UCSD-AML1 (cell line): ENCODE data around the gene SCUBE1.

Source experiments
- DNase-seq: peaks from one replicate; lab custom pipeline; 2025; ENCODE audit not compliant: unreplicated experiment; lab: John Stamatoyannopoulos, UW

Gene SCUBE1

DNA sequence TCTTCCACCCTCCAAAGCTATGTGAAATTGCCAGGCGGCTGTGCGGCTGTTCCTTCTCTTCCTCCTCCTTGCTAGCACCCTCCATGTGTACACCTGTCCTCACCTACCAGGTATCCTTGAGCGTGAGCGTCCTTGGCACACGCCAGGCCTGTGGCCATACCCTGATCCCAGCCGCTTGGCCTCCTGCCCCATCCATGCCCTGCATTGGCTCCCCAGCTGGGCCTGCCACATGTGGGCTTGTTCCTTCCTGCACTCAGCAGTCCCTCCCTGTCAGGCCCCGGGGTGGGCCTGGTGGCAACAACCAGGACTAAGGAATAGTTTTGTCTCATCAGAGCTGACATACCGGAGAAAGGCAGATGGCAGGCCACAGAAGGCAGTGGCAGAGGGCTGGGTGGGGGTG, 40.0 kb downstream of the SCUBE1 start:
- no peak for DNase-seq

DNA sequence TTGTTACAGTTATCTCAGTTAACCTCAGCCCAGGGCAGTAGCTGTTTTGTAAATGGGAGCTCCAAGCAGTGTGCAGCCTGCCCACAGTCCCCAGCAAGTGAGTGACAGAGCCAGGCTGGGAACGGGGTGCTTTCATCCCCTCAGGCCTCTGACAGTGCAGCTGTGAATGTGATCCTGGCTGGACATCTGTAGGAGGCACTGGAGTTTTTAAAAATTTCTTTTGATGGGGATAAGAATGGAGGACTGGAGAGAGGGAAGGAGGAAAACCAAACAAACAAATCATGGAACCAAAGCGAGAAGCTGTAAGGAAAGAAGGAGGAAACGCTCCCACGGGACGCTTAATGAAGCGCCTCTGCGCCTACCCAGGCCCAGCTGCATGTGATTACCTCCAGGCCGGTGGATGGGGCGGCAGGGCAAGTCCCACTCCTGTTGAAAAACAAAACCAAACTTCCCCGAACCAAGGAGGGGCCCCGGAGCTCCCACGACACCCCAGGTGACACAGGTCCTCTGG, 40.6 kb downstream of the SCUBE1 start:
- no peak for DNase-seq

DNA sequence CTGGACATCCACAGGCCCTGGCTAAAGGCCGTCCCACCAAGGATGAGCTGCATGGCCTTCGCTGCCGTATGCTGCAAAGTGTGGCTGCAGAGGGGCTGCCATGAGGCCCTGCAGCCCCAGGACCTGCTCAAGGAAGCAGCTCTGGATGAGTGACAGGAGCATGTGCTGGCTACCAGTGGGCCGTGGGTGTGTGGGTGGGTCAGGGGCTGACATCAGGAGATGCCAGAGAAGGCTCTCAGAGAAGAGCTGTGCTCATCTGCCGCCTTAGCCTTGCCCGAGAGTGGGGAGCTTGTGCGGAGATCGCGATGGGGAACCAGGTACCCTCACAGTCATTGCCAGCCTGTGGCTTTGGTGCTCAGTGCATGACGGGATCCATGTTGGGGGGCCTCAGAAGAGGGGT, 41.3 kb downstream of the SCUBE1 start:
- DNase-seq = no peak

DNA sequence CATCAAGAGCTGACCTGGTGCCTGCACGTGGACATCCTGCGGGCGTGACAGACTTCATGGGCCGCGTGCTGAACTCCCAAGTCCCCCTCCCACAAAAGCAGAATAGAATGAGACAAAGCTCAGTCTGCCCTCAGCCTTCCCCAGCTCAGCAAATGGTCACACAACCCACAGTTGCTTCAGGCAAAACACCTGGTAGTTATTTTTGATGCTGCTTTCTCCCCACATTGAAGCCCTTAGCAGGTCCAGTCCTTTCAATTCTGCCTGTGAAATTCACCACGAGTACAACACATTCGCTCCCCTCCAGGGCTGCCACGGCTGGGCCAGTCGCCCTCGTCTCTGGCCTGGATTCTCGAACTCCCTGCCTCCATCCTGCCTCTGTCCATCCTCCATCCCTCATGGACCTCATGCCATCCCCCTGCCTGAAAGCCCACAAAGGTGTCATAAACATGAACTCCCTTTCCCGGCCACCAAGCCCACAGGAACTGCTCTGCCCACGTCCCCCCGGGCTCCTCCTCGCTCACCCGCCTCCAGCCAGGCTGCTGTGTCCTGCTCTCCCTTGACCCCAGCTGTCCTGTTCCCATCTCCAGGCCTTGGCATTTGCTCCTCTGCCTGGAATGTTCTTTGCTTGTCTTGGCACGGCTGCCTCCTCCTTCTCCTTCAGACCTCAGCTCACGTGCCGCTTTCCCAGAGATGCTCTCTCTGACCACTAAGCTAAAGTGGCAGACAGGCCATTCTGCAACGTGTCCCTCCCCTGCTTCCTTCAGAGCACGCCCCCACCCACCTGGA, 42.1 kb downstream of the SCUBE1 start:
- DNase-seq = no peak

DNA sequence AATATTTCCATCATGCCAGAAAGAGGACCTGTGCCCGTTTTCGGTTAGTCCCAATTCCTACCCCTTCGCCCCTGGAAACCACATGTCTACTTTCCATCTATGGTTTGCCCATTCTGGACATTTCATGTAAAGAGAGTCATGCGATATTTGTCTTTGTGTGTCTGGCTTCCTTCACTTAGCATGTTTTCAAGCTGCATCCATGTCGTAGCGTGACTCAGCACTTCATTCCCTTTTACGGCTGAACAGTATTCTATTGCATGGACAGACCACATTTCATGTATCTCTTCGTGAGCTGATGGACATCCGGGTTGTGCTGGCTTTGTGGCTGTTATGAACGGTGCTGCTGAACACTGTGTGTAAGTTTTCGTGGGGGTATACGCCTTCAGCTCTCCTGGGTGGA, 43.4 kb downstream of the SCUBE1 start:
- no peak for DNase-seq

DNA sequence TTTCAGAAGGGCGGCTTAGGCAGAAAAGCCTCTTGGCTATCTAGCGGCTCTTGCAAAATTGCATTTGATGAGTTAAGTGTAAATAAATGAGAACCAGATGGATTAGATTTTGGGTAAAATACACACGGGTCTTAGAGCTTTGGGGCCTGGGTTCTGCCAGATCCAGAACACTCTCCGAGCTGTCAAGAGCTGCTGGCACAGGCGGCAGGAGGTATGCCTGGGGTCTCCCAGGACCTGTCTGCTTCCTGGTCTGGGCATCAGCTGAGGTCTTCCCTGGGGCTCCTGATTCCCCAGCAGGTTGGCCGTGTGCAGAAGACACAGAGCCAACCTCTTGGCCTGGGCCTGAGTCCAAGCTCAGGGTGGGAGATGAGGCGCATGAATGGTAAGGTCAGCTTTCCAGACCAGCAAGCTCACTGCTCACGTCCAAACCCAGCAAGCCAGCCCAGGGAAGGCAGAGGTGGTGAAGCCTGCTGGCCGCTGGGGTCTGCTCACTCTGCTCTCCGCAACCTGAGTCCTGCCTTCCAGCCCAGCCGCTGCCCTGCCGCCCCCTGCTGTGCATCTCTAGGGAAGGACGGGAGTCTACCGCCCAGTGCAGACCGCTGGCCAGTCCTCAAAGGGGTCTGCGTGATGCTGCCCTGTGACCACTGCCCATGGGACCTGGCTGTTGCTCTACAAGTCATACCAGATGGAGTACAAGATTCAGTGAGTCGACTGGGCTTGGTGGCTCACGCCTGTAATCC, 44.9 kb downstream of the SCUBE1 start:
- DNase-seq = no peak

DNA sequence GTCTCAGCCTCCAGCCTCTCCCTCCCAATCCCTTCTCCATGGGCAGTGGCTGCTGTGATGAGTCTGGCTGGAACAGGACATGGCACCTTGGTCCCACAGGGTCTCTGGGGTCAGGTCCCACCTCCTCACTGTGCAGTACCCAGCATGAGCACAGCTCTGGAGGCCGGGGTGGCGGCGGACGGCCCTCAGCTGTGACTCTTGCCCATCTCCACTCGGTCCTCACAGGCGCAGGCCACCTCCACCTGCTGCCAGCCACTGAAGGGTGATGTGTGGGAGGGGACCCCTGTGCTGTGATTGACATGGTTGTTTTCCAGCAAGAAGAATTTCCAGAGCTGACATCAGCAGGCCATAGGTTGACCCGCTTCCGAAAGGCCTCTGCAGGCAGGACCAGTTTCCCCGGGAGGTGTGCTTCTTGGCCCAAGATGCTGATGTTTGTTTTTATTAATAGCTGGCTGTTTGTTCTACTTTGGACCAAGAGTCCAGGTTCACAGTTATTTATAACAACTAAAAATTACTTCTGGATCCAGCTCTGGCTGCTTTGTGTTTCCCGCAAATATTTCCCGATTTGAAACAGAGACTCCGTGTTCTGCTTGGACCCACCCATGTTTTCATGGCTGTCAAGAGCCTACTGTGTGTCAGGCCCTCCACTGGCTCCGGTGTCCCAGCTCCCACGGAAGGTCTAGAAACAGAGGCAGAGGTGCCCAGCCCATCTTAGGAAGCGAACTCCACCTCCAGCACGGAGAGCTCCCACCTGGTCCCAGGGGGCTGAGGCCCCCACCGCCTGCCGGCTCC, 45.7 kb downstream of the SCUBE1 start:
- DNase-seq = no peak

DNA sequence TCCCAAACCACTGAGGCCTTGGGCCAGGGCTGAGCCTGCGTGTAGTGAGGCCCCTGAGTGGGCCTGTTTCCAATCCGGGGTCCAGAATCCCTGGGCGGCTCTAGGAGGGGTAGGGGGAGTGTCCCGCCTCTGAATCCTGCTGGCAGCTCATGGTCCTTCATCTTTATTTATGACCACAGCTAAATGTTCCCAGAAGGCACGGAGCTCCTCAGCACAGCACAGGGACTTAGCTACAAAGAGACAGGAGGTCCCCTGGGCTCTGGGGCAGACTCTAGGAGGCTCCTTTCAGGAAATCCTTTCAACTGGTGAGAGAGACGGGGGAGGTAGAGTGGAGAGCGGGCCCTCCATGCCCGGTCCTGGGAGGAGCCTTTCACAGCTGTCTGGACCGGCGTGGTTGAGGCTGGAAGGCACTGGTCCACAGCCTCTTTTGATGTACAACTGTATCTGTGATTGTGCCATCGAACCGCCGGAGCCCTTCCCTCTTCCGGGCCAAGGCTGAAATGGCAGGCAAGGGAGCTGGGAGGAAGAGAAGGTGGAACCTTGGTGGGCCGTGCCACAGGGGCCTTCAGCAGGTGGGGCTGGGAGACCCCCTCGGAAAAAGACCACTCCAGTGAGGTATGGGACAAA, 46.8 kb downstream of the SCUBE1 start:
- DNase-seq = no peak

DNA sequence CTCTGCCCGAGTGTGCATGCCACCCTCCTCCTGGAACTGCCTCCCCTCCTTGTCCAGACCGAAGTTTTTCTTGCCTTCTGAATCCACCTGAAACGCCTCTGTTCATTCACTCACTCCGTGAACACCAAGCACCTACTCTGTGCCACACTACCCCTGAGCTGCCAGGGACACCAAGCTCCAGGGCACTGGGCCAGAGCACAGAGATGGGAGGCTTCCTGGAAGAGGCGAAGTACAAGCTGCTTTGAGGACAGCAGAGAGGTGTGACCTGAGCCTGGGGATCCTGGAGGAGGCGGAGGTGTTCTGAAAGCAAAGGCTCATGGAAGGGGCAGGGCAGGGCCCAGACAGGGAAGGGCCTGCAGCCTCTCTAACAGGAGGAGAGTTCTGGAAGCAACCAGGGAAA, 47.5 kb downstream of the SCUBE1 start:
- no peak for DNase-seq

DNA sequence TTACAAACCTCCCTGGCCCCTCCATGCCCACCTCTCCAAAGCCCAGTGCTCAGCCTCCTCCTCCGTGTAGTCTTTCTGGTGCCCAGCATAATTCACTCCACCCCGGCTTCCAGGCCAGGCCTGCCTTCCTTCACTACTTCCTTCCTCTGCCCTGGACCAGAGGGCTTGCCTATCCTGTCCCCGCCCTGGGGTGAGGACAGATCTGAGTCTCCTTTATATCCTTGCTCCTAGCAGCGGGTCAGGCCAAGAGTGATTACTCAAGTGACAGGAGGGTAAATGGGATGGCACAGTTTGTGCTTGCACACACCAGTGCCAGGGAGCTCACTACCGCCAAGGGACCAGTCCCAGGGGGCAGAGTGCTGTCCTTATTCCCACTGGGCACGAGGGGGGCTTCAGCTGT, 48.0 kb downstream of the SCUBE1 start:
- DNase-seq = peak; percentile 35

DNA sequence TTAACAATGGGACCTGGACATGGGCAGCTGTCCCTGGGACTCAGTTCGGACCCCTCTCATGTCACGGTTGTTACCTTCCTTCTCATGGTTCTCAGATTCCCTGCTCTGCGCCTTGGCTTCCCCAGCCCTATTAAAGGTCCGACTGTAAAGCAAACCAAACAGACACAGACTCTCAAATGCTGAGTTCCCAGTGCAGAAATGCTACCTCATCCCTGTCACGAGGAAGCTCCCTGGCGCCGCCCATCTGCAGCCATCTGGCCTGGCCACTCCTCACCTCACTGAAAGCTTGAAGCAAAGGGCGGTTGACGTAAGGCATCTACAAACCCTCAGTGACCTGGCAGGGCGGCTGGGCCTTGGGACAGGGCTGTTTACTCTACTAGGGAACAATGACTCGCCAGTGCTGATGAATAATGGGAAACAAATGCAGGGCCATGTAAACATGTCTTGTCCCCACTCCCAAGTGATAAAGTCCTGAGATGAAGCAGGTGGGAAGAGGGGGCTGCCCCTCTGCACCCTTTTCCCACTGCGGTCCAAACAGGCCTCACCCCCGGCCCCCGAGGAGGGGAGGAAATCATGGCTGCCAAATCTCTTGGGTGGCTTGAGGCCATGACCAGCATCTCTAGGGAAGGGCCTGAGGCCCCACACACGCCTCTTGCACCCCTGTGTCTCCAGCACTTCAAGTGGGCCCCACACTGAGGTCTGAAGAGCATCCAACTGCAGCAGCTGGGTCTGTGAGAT, 49.3 kb downstream of the SCUBE1 start:
- no peak for DNase-seq

DNA sequence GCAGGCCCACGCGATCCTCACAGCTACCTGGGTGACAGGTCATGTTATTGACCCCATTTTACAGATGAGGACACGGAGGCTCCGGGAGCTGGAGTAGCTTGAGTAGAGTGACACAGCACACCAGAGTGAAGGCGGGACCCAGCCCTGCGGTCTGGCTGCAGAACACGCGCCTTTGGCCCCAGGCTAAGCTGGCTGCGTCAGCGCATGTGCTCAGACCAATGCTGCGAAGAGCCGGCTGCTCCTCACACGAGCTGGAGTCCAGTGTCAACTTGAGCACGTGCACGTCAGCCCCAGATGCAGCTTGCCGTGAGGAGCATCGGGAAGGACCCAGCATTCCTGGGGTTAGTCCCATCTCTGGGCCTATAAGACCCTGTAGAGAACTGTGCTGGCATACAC, 49.9 kb downstream of the SCUBE1 start:
- no peak for DNase-seq

DNA sequence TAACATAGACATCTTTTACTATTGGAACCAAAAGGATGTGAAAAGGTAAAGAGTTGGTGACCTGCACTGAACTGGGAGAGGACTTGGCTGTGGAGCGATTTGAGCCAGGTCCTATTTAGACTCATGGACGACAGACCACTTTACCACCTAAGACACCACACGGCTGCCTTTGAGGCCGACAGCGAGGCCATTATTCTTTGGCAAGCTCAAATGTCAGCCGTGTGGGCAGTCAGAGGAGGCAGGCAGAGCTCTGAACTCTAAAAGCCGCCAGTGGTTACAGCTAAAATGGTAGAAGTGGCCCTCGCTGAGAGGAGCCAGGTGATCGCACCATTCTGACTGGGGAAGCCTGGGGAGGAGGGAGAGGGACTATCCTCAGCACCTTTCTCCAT, 50.5 kb downstream of the SCUBE1 start:
- DNase-seq = no peak

DNA sequence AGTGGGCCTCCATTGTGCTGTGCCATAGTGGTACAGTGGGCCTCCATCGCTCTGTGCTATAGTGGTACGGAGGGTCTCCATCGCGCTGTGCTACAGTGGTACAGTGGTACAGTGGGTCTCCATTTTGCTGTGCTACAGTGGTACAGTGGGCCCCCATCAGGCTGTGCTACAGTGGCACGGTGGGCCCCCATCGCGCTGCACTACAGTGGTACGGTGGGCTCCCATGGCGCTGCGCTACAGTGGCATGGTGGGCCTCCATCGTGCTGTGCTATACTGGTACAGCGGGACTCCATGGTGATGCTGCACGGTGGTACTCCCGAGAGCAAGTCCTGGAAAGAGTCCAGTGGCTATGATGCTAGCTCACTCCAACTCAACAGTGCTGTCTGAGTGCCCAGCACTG, 51.8 kb downstream of the SCUBE1 start:
- no peak for DNase-seq

DNA sequence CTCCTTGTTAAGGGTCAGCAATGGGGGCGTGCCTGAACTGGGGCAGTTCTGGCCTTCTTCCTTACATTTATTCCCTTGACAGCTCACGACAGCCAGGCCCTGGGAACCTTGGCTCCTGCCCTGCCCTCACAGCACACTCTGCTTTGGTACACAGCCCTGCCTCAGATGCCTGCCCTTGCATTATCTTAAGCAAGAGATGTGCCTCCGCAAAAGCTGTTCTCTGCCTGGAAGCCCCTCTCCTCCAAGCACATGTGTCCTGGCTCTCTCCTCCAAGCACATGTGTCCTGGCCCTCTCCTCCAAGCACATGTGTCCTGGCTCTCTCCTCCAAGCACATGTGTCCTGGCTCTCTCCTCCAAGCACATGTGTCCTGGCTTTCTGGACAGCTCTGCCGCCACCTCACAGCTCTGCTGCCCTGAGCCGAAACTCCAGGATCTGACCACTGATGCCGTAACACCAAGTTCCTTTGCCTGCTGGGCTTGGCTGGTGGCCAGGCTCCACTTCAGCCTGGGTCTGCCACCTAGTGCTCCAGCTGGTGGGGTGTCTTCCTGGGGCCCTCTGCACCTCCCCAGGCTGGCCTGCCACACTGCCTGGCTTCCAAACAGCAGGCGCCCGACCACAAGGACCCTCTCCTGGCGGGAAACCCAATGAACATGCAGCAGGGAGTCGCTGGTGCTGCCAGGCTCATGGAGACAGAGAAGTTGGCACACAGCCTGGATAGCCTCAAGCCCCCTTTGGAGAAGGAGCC, 53.0 kb downstream of the SCUBE1 start:
- DNase-seq = no peak

DNA sequence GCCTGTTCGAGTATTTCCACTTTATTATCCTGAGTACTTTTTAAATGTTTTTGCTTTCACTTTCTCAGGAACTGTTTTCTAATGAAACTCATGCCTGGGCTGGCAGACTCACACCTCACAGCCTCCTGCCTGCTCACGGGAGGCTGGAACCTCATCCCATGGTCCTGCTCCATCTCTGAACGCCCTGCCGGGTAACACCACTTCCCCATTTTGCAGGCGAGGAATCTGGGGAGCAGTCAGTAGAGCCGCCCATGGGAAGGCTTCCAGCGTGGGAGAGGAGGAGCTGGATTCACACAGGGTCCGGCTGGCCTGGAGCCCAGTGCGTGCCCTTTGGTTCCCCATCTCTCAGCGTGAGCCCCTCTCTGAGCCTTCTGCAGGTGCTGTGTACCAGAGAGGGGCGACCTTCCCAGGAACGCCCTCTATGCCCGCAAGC, 53.6 kb downstream of the SCUBE1 start:
- no peak for DNase-seq

DNA sequence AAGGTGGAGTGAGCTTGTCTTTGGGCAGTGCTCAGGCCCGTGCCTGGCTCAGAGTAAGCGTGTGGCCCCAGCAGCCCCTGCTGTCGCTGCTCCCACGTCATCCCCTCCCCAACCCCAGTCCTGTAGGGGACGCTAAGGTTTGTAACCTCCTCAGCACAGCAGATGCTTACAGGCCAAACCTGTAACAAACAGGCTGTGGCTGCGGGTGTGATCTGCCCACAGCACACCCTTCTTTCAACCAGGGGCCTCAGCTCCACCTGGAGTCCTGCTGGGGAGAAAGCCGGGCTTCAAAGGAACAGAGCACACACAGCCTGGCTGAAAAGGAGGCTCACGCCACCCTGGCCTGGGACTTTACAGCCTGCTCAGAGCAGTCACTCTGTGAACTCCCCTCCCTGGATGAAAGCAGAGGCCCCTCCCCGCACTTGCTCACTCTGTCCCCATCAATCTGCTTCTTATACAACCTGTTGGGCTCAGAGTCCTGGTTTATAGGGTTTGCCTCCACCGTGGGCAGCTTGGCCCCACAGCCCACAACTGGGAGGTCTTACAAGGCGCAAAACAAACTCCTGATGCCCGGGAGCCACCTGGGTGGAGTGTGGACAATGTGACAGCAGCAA, 54.3 kb downstream of the SCUBE1 start:
- no peak for DNase-seq

DNA sequence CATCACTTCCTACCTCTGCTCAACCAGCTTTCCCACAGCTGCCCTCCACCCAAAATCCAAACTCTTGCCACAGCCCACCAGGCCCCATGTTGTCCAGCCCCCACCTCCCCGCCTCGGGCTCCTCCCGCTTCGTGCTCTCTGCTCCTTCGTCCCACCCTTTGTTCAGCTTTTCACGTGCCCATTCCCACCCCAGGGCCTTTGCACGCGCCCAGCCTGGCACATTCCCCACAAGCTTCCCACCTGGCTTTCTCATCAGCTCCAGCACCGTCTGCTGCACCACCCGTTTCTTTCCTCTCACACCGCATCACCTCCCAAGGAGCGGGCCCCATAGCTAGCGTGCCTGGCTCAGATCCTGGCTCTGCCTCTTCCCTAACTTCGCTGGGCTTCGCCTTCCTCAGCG, 54.8 kb downstream of the SCUBE1 start:
- DNase-seq = no peak

DNA sequence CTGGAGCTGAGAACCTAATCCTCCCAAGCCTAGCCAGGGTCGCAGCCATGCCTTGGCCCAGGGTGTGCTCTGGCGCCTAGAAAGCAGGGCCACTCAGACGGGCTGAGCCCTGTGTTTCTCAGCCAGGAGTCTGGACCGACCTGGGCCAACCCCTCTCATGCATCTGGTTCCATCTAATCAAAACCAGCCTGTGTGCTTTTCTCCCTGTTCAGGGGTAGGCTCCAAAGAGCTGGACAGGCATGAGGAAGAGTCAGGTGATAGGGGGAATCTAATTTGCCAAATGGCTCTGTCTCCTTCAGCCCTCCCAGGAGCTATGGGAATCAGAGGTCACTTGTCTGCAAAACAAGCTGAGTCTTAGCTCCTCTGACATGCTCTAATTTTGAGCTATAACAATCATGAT, 55.7 kb downstream of the SCUBE1 start:
- no peak for DNase-seq
